HG03432 (cell line): ENCODE results near the gene SRSF6.
"Not testable (repeated sequence)": the region's sequence is repeated elsewhere in the genome, so short reads cannot be mapped to it uniquely, and the experiment has no call there.

Source experiments
- ATAC-seq: cut with Tn5 transposase; IDR thresholded peaks from one replicate; pipeline ENCODE4 v1.9.1; 2021; ENCODE audit warnings: mild to moderate bottlenecking, moderate library complexity; ENCODE audit not compliant: unreplicated experiment

Gene SRSF6

DNA sequence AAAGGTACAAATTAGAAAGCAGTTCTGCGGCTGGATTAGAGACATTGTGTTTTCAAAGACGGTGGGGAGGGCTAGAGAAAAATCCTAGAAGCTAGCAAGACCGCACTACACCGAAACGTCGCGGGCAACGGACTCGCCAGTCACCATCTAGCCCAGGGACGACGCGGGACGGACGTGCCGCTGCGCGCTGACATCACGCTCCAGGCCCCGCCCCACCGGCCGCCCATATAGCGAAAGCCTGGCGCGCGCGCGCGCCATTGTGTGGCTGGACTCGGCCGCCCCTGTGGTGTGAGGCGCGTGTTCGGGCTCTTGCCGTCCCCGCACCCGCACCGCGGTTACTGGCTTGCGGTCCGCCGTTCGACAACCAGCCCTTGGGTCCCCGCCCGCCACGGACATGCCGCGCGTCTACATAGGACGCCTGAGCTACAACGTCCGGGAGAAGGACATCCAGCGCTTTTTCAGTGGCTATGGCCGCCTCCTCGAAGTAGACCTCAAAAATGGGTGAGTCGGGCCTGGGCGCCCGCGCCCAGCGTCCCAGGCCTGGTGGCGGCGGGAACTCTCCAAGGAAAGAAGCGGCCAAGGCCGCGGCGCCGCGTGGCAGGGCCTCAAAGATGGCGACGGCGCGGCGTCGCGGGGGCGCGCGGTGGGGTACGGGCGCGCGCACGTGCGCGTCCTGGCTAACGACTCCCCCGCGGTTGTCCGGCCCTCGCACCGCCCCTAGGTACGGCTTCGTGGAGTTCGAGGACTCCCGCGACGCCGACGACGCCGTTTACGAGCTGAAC, at the start of gene SRSF6:
SRSF6 (plus strand) TSS at position 257 of the 782 bp plus-strand sequence; CDS start at position 395, 138 bp downstream.
- peak; percentile 86 for ATAC-seq

DNA sequence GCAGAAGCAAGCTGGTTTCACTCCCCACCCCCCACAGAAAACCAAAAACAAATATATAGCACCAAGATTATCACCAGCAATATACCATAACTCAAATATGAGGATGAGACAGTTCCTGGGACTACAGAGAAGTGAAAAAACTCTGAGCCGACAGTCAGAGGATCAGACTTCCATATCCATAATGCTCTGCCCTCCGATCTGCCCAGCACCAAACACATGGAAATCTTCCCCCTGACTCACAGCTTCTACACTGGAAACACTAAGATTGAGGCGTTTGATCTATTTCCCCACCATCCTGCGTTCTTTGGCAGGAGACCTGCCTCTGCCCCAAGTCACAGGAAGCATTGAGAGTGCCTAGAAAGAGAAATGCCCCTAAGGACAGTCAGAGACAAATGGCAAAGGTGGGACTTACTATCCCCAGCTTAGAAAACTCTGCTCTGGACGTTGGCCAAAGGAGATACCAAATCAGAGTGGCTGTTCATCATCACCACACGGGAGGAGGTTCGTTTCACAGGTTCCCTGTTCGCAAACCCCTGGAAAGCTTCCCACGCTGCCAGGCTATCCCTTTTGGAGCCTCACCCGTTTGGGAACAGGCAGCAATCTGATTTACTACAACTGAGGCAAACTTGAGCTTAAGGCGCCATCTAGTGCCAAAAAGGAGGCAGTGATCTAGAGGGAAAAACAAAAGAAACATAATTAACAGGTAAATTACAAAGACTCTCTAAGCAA, 48.7 kb upstream of the SRSF6 start:
- ATAC-seq, result no peak

DNA sequence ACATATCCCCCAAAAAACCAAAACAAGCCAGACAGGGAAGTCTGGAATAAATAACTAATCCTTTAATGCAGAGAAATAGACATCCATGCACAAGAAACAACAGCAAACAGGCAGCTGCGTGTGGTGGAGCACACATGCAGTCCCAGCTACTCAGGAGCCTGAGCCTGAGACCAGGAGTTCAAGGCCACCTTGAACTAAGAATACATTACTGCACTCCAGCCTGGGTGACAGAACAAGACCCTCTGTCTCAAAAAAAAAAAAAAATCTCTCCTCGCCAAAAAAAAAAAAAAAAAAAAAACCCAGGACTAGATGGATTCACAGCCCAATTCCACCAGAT, 48.2 kb upstream of the SRSF6 start:
- ATAC-seq, result no peak

DNA sequence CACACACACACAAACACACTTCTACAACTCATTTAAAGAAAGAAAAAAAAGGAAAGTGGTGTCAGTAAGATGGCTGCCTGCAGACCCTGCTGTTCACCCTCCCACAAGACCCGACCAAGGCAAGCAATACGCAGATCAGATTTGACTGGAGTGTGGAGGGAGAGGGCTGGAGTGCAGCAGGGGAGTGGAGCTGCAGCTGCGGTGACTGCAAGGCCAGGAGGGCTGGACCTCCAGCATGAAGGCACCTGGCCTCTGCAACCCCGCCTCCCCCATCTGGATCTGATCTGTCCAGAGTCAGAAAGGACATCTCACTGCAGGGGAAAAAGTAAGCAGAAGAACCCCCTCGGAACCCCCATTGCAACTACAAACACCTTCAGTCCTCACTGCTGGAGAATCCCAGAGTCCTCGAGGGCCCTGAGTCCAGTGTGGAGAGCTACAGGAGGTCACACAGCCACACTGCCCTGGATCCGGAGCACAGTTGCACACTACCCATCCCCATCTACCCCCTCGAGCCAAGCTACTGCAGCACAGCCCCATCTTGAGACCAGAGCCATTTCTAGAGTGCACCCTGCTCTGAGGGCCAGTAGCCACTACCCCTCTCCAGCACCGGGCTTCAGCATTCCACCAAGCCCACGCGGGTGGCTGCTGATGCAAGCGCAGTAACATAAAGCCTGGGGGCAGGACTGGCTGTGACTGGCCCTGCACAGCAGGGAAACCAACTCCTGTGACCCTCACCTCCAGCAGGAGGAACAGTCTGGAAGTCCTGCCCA, 41.9 kb upstream of the SRSF6 start:
- ATAC-seq, result no peak

DNA sequence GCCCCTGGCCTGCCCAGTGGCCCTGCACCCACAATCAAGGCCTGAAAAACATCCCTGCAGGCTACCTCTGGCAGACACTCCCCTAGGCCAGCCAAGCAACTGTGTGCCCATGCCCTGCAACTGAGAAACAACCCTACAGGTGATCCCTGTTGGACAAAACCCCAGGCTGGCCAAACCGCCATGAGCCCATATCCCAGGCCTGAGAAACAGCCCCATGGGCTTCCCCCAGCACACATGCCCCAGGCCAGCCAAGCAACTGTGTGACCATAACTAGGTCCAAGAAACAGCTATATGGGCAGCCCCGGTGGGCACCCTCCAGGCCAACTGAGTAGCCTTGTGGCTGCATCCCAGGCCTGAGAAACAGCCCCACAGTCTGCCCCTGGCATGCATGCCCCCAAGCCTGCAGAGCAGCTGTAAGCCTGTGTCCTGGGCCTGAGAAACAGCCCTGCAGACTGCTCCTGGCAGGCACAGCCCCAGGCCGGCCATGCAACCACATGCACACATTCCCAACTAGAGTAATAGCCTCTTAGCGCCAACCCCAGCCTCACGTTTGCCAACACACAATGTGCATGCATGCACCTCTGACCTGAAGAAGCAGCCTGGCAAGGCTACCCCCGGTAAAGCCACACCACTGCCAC, 41.0 kb upstream of the SRSF6 start:
- ATAC-seq, result no peak

DNA sequence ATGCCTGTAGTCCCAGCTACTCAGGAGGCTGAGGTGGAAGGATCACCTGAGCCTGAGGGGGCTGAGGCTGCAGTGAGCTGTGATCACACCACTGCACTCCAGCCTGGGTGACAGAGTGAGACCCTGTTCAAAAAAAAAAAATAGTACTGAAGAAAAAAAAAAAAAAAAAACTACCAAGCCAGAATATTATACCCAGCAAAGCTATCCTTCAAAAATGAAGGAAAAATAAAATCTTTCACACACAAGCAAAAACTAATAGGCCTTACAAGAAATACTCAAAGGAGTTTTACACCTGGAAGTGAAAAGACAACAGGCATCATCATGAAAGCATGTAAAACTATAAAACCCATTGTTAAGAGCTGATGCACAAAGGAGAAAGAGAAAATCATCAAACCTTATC, 37.5 kb upstream of the SRSF6 start:
- ATAC-seq, result no peak

DNA sequence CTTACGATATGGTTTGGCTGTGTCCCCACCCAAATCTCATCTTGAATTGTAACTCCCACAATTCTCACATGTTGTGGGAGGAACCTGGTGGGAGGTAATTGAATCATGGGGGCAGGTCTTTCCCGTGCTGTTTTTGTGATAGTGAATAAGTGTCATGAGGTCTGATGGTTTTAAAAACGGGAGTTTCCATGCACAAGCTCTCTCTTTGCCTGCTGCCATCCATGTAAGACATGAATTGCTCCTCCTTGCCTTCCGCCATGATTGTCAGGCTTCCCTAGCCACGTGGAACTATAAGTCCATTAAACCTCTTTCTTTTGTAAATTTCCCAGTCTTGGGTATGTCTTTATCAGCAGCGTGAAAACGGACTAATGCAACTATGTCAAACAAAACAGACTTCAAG, 36.8 kb upstream of the SRSF6 start:
- not testable (repeated sequence) for ATAC-seq

DNA sequence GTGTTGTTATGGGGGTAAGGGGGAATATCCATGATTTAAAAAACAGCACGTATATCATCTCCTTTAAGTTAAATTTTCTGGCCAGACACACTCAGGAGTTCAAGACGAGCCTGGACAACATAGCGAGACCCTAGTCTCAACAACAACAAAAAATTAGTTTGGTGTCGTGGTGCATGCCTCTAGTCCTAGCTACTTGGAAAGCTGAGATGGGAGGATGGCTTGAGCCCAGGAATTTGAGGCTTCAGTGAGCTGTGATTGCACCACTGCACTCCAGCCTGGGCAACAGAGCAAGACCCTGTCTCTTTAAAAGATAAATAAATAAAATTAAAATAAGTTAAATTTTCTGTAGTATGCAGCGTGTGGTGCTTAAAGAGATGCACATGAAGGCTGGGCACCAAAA, 31.5 kb upstream of the SRSF6 start:
- ATAC-seq, result no peak

DNA sequence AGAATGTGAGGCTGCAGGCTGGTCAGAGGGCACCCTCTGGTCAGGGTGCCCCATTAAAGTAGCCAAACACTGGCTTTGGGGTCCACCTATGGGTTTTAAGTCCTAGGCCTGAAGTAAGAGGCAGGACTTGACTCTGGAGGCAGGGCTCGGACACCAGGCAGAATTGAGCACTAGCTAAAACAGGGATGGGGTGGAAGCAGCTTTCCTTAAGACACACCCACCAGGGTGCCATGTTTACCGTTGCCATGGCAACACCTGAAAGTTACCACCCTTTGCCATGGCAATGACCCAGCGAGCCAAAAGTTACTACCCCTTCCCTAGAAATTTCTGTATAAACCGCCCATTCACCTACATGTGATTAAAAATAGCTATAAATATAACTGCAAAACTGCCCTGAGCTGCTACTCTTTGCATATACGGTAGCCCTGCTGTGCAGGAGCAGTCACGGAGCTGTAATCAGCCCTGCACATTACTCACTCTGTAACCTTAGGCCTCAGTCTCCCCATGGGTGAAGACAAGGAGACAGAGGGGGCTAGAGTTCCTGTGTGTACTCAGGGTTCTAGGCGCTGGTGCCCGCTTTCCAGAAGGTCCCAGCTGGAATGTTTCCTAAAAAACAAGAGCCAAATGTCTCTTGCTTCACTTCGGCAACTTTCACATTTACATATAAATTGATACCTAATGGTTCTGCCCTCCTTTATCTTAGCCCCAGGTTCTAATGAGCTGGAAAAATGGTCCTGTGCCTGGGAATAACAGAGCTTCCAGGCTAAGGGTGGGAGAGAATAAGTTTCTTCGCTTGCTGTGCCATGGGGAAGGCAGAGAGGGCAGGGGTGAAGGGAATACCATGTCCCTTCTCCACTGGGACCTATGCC, 27.2 kb upstream of the SRSF6 start:
- no peak for ATAC-seq

DNA sequence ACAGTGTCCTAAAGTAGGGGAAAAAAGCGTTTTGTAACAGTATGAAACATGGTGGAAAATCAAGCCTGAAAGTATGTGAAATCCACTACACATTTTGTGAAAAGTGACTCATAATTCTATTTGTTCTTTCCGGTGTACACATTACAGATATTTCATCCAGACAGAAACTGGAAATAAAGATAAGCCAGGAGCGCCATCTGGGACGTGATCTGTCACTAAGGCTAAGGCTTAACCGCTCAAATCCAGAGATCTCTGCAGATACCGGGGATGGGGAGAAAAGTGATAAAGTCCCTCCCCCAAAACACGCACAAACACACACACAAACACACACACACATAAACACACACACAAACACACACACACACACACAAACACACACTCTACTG, 26.6 kb upstream of the SRSF6 start:
- no peak for ATAC-seq

DNA sequence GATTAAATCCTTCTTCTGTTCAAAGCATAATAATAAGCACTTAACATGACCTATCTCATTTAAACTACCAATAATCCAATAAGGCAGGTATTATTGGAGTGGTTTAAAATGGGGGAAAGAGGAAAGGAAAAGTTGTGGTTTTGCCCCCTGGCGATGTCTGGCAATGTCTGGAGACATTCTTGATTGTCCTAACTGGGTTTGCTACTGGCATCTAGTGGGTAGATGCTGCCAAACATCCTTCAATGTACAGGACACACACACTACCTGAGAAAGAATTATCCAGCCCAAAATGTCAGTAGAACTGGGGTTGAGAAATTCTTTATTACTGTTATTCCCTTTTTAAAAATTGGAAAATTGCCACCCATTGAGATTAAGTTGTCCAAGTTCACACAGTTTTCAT, 25.2 kb upstream of the SRSF6 start:
- ATAC-seq, result no peak

DNA sequence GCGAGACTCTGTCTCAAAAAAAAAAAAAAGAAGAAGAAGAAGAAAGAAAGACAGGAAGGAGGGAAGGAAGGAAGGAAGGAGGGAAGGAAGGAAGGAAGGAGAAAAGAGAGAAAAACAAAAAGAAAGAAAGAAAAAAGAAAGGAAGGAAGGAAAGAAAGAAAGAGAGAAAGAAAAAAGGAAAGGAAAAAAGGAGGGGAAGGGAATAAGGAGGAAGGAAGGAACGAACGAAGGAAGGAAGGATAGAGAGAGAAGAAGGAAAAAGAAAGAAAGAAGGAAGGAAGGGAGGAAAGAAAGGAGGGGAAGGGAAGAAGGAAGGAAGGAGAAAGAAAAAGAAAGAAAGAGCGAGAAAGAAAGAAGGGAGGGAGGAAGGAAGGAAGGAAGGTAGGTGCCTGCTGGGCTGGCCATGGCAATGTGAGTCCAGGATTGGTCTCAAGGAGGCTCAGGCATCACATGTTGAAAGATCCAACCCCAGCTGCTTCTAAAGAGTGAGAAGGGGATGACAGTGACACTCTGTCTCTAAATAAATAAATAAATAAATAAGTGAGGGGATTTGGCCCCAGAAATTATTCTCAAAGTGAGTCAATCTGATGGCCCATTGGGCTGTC, 24.3 kb upstream of the SRSF6 start:
- no peak for ATAC-seq

DNA sequence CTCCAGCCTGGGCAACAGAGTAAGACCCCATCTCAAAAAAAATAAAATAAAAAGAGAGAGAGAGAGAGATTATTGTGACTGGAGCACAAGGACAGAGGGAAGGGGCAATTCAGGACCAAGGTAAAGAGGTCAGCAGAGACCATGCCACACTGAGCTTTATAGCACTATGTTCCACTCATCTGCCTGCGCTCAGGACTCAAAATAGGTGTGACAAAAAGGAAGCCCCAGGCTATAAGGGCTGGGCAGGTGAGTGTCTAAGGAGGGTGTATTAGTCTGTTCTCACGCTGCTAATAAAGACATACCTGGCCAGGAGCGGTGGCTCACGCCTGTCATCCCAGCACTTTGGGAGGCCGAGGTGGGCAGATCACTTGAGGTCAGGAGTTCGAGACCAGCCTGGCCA, 23.1 kb upstream of the SRSF6 start:
- no peak for ATAC-seq

DNA sequence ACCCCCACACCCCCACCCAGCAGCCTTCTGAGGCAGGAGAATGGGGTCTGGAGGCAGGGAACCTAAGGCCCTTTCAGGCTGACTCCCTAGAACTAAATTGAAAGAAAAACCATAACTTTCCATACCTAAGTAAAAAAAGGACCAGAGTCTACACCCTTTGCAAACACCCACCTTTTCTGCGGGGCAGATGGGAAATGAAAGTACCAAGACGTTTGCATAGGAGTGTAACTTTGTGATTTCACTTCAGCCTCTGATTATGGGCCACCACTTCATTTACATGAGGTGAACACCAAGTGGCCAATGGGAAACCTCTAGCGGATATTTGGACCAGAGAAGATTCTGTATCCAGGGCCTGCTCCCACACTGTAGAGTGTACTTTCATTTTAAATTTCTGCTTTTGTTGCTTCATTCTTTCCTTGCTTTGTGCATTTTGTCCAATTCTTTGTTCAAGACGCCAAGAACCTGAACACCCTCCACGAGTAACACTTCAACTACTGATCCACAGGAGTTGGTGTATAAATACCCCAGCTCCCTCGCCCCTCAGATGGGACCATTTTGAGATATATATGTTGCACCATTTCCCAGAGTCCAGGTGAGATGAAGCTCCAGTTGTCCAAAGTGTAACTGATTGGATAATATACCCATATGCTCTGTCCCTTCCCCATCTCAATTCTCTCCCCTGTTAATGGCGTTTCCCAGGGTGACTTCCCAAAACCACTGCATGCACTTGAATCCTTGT, 18.9 kb upstream of the SRSF6 start:
- ATAC-seq, result peak; percentile 71

DNA sequence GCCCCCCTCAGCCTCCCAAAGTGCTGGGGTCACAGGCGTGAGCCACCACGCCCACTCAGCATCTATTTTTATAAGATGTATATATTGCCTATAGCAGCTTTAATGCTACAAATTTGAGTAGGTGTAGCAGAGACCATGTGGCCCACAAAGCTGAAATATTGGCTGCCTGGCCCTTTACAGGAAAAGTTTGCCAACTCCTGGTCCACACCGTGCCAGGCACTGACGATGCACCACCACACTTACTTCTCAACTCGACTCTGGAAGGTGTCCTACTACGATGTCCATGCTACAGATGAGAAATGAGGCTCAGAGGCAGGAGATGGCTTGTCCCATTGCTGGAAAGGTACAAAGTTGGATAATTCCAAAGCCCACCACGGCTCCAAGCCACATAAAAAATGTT, 17.2 kb upstream of the SRSF6 start:
- no peak for ATAC-seq

DNA sequence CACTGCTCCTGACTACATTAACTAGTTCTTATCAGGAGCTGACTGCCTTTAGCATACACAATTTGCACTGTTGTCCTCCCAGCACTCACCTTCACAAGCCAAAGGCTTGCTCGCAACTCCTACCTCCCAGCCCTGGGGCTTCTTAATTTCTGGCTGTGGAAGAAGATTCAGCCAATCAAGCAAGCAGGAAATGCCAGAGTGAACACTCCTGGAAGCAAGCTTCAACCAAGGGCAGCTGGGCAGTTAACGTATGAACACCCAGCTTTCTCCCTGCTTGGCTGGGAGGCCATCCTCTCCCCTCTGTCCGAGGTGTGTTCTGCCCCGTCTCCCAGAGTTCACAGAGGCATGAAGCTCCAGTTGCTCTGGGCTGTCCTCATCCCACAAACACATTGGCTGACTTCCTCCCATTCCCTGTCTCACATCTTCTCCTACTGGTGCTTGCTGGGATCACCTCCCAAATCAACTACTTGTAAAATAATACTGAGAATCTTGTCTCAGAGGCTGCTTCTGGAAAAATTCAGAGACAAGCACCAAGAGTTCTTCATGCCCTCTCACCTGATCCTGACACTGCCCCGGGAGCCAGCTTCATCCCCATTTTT, 15.3 kb upstream of the SRSF6 start:
- no peak for ATAC-seq

DNA sequence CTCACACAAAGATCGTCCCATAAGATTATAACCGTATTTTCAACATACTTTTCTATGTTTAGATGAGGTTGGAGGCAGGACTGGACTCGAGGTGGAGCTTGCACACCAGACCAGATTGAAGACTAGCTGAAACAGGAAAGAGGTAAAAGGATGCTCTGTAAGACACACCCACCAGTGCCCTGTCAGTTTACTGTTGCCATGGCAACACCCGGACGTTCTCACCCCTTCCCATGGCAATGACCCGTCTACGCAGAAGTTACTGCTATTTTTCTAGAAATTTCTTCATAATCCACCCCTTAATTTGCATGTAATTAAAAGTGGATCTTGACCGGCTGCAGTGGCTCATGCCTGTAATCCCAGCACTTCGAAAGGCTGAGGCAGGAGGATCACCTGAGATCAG, 13.6 kb upstream of the SRSF6 start:
- ATAC-seq, result no peak

DNA sequence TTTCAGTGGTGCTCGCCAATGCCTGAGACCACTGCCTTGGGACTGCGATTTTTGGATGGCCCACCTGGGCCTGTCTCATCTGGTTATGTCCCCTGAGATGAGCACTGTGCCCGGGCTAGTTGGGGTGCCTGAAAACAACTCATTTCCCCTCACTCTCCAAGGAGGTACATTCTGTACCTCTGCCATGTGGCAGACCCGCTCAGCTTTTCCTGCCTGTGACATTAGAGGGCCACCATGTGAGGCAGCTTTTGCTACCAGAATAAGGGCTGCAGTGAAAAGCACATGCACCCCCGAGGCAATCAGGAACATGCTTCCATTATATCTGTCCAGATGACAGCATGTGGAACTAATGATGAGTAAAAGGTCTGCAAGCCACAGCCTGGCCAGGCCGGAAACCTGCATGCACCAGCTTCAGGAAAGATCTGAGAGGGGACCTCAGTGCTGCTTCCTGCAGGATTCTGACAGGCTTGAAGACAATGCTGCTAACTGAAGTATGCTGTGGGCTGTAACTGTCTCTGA, 11.3 kb upstream of the SRSF6 start:
- no peak for ATAC-seq

DNA sequence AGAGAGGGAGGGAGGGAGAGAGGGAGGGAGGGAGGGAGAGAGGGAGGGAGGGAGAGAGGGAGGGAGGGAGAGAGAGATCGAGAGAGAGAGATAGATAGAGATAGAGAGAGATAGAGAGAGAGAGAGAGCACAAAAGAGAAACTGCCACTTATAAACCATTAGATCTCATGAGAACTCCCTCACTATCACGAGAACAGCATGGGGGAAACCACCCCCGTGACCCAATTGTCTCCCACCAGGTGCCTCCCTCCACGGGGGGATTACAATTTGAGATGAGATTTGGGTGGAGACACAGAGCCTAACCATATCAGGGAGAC, 9.3 kb upstream of the SRSF6 start:
- not testable (repeated sequence) for ATAC-seq
